Gastroesophageal sphincter (tissue), 3 donors: ENCODE measurements around the gene ITGAX.

ENCODE experiments used
- EP300 ChIP-seq: sonication (generic); formaldehyde crosslinking; IDR thresholded peaks from one replicate; pipeline ENCODE4 v1.6.1; 2017; ENCODE audit warnings: antibody characterized with exemption, mild to moderate bottlenecking
- POLR2A ChIP-seq, 2 donors: fragments of 450-650 bp; IDR thresholded peaks; one replicate each; pipeline ENCODE4 v1.6.1; 2017; ENCODE audit warnings: antibody characterized with exemption in 2 of 2, mild to moderate bottlenecking in 2 of 2, moderate library complexity in 1 of 2
- POLR2AphosphoS5 ChIP-seq: sonication (generic); formaldehyde crosslinking; IDR thresholded peaks from one replicate; pipeline ENCODE4 v1.6.1; 2017; ENCODE audit warnings: antibody characterized with exemption
- TF ChIP-seq, protein P1 (sequence below), 4 experiments: fragments of 200-600 bp in 2 of 4; fragments of 450-650 bp in 2 of 4; sonication (generic) in 1 of 4; IDR thresholded peaks; one replicate each; pipeline ENCODE4 v1.5.1; 2017 to 2019; ENCODE audit warnings: antibody characterized with exemption in 4 of 4, mild to moderate bottlenecking in 2 of 4, moderate library complexity in 2 of 4

DNA sequence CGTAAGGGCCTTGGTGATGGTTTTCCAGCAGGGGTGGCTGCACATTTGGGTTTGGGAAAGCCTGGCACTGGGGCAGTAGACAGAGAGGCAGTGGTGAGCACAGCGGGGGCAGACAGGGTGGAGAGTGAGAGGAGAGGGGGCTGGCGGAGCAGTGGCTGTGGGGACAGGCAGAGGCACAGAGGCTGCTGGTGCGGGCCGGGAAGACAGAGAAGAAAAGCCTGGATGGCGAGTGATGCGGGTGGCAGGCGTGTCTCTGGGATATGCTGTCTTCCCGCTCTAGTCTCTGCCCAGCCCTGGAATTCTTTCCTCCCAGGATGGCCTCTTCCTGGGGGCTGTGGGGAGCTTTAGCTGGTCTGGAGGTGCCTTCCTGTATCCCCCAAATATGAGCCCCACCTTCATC, 55.1 kb downstream of the ITGAX start:
- TF ChIP-seq, protein P1, sequence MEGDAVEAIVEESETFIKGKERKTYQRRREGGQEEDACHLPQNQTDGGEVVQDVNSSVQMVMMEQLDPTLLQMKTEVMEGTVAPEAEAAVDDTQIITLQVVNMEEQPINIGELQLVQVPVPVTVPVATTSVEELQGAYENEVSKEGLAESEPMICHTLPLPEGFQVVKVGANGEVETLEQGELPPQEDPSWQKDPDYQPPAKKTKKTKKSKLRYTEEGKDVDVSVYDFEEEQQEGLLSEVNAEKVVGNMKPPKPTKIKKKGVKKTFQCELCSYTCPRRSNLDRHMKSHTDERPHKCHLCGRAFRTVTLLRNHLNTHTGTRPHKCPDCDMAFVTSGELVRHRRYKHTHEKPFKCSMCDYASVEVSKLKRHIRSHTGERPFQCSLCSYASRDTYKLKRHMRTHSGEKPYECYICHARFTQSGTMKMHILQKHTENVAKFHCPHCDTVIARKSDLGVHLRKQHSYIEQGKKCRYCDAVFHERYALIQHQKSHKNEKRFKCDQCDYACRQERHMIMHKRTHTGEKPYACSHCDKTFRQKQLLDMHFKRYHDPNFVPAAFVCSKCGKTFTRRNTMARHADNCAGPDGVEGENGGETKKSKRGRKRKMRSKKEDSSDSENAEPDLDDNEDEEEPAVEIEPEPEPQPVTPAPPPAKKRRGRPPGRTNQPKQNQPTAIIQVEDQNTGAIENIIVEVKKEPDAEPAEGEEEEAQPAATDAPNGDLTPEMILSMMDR (IDR thresholded peaks at IDR 0.05): no peak
- TF ChIP-seq POLR2A (IDR thresholded peaks at IDR 0.05): no peak
- no peak for TF ChIP-seq POLR2AphosphoS5
- no peak for TF ChIP-seq EP300
